GM18507 (cell line): ENCODE measurements around the gene PDGFA.

Experiments used
- DNase-seq: peaks from one replicate; pipeline ENCODE4 v3.0.0; 2011; ENCODE audit warnings: low read depth; ENCODE audit not compliant: insufficient read length; ENCODE audit errors: extremely low spot score
- FAIRE-seq: peaks from 2 replicates; lab custom pipeline; 2011; peaks lifted over from hg19 to GRCh38; lab: Jason Lieb, UNC

PDGFA gene

DNA sequence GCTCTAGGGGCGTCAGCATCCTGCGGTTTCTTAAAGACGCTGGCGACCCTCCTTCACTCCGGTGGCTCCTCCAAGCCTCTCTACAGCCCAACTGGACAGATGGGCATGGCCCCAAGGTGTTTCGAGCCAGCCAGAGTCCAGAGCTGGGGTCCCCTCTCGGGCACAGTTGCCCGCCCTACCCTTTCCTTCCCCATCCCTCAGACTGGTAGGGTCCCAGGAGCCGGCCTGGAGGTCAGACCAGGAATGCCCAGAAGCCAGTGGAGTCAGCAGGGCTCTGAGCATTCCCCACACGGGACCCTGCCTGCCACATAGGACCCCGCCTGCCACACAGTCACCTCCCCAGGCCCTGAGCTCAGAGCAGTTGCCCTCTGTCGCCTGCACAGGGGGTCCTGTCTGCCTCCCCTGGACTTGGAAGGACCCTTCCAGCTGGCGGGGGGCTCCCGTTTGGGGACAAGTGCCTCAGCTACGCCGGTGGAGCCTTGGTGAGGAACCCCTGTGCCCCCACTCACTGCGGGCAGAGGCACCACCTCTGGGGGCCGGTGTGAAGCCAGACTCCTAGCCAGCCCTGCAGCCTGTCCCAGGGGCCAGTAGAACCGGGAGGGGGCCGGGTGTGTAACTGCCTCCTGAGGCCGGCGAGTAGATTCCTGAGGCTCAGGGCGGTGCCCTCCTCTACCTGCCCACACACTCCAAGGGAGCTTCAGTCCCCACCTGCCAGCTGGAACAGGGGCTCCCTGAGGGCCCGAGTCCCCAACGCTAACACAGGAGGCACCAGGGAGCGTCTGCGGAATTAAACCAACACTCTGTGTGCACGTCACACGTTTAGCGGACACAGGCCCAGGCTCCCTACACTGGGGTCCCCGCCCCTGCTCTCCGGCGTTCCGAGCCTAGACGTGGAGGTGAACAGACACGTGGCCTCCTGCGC, 19.4 kb upstream of the PDGFA start:
- no peak for DNase-seq
- no peak for FAIRE-seq

DNA sequence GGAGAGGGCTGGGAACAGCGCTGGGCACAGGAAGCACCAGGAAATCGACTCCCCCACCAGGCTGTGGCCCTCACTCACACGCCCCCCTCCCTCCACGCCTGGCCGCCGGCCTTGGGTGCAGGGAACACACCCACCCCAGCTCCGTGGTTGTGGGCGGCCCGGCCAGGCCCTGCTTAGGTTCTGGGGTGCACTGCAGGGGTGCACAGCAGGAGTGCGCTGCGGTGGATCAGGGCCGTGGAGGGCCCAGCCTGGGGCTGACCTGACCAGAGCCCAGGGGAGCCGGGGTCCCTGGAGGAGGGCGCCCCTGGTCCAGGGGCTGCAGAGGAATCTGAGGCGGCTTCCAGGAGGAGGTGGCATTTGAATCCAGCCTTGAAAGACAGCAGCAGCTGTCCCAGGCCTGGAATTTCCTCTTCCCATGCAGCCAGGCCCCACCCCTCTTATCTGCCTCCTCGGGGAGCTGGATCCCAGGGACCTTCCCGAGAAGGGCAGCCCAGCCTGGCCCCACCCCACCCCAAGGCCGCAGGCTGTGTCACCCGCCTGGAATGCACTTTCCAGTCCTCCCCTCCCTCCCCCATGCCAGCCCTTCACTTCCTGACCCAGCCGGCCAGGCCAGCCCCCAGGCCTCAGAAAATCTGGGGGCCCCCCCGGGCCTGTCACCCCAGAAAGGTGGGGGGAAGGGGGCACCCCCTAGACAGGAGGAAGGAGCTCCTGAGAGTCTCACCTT, 18.4 kb upstream of the PDGFA start:
- DNase-seq = no peak
- FAIRE-seq = no peak

DNA sequence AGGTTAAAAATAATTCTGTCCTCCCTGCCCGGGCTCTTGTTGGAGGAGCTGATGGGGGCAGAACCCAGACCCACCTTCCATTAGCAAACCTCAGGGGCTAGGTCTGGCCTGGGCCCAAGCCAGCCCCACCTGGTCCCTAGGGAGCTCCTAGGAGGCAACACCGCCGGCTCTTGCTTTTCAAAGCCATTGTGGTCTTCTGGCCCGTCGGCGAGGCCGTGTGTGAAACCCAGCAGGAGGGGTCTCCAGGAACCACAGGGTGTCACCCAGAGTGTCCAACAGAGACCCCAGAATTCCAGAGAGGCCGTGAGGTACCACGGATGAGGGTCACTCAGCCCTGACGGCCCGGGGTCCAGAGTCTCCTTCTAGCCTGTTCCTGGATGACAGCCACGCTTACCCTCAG, 16.6 kb upstream of the PDGFA start:
- DNase-seq = no peak
- FAIRE-seq = no peak

DNA sequence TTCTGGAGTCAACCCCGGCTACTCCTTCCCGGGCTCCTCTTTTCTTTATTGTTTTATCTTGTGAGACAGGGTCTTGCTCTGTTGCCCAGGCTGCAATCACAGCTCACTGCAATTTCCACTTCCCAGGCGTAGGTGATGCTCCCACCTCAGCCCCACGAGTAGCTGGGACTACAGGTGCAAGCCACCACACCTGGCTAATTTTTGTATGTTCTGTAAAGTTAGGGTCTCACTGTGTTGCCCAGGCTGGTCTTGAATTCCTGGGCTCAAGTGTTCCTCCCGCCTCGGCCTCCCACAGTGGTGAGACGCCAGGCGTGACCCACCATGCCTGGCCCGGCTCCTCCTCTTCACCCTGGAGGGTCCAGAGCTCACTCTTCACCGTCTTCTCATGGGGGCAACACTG, 15.3 kb upstream of the PDGFA start:
- no peak for FAIRE-seq
- DNase-seq = no peak

DNA sequence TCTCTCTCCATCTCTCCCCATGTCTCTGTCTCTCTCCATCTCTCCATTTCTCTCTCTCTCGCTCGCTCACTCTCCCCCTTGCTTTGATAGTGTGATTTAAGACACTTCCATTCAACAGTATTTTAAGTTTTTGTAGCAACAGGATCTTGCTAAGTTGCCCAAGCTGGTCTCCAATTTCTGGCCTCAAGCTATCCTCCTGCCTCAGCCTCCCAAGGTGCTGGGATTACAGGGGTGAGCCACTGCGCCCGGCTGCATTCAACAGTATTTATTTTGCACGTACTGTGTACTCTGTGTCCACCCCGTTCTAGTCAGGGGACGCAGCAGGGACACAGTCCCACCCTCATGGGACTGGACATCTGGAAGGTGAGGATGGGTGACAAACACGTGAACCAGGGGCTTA, 14.4 kb upstream of the PDGFA start:
- FAIRE-seq (no peak), DNase-seq (no peak)

DNA sequence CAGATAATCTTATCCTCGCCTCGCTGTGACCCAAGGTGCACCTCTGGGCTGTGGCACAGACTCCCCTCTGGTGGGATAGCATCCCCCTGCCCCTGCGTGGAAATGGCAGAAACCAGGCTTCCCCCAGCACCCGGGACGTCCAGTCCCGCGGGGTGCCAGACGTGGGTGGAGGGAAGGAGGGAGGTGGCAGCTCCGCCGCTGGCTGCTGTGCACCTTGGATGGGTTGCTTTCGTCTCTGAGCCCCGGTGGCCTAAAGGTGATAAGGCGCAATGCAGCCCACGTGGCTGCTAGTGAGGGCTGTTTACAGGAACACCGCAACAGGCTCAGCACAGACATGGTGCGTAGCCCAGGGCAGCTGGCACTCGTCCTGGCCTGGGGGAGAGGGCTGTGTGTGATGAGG, 13.6 kb upstream of the PDGFA start:
- DNase-seq (no peak), FAIRE-seq (no peak)

DNA sequence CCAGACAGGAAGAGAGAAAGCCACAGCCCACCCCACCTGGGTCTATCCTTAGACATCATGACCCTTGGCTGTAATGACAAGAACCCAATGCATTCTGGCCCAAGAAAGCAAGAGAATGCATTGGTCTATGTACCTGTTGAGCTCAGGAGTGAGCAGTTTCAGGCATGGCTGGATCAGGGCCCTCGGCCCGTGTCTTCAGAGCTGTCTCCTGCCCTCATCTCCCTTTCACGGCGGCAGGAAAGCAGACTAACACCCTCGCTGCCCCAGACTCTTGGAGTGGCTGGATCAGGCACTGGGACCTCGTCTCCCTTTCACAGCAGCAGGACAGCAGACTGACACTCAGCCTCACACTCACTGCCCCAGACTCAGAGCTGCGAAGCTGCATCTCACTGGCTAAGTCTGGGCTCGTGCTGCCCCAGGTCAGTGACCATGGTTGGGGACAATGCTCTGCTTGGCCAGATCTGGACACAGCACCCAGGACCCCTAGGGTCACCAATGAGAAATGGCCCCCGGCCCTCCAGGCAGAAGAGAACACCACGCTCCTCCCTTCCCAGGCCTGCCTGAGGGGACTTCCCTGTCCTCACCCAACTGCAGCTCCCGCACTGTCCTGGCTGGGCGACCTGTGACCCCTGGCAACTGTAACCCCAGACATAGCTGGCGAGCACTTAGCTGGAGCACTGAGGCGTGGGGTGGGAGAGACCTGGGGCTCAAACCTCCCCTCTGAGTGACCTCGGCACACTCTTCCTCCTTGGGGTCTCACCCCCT, 12.9 kb upstream of the PDGFA start:
- no peak for DNase-seq
- FAIRE-seq = no peak

DNA sequence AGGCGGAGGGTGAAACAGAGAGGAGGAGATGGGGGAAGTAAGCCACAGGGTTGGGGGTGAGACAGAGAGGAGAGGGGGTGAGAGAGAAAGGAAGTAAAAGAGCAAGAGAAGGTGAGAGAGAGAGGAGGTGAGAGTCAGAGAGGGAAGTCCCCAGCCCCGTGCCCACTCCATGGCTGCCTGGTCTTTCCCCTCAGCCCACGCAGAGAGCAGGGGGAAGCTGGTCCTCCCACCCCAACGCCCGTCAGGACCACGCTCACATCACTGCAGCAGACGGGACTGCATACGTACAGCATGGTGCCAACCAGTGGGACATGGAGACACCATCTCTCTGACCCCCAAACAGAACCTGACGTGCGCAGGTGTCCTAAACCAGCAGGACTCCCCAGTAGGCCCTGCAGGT, 12.1 kb upstream of the PDGFA start:
- DNase-seq = no peak
- peak; percentile 45 for FAIRE-seq

DNA sequence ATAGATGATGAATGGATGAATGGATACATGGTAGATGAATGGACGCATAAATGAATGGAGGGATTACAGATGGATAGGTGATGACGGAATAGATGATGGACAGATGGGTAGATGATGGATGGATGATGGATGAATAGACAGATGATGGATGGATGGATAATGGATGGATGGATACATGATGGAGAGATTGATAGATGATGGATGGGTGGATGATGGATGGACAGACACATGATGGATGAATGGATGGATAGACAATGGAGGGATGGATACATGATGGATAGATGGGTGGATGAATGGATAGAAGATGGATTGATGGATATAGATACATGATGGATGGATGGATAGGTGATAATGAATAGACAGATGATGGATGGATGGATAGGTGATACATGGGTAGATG, 8.8 kb upstream of the PDGFA start:
- FAIRE-seq = no peak
- no peak for DNase-seq

DNA sequence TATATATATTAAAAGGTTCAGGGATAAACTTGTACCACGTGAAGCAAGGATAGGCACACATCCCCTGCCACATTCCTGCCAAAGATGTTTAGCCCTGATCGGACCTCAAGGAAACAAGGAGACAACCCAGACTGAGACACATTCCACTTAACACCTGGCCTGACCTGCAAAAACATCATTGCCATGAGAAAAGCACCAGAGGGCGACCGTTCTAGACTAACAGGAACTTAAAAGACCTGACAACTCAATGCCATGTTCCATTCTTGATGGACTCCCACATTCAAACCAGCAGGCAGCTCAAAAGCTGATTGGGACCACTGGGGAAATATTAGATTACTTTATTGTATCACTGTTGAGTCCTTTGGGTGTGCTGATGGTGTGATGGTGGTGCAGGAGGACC, 8.1 kb upstream of the PDGFA start:
- FAIRE-seq (no peak), DNase-seq (no peak)

DNA sequence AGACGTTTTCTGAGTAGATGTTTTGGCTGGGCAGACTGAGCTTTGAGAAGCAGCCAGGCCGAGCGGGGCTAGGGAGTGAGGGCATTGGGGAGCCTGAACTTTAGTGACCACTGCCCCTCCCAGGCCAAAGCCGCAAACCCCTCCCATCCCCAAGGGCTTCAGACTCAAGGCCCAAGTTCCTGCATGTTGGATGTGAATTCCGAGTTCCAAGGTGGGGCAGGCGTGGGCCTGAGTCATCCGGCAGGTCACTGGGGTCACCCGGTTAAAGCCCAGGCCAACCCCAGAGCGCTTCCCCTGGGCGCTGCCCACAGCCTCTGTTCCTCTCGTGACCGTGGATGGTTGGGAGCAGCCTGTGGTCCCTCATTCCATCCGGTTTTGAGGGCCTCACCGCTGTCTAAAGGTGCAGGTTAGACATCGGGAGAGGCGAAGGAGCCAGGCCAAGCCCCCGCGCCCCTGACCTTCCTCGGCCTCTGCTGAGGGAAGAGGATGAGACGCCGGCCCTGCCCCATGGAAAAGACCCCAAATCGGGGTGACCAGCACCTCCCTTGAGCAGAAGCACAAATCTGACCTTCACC, 6.9 kb upstream of the PDGFA start:
- no peak for FAIRE-seq
- no peak for DNase-seq

DNA sequence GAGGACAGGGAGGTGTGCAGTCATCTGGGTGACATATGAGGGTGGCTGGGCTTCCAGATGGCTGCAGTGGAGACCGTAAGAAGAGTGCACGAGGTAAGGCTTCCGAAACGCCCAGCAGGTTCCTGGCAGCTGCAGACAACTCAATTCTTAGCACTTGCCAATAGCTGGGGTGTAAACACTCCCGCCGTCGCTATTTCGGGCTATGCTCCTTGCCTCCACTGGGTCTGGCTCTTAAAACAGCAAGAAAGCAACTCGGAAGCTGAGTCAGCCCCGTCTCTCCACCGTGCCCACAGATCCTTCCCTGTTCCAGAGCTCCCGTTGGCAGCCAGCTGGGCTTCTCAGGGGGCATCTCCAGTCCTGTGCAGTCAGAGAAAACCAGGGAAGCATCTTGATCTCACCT, 6.1 kb upstream of the PDGFA start:
- DNase-seq = no peak
- FAIRE-seq = no peak

DNA sequence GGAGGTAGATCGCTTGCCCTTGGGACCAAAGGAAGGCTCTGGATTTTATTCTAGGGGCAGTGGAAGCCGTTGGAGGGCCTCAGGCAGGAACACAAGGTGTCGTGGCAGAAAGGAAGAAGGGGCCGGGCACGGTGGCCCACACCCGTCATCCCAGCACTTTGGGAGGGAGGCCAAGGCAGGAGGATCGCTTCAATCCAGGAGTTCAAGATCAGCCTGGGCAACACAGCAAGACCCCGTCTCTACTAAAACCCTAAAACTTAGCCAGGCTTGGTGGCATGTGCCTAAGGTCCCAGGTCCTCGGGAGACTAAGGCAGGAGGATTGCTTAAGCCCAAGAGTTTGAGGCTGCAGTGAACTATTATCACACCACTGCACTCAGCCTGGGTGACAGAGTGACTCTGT, 5.2 kb upstream of the PDGFA start:
- FAIRE-seq (no peak), DNase-seq (no peak)

DNA sequence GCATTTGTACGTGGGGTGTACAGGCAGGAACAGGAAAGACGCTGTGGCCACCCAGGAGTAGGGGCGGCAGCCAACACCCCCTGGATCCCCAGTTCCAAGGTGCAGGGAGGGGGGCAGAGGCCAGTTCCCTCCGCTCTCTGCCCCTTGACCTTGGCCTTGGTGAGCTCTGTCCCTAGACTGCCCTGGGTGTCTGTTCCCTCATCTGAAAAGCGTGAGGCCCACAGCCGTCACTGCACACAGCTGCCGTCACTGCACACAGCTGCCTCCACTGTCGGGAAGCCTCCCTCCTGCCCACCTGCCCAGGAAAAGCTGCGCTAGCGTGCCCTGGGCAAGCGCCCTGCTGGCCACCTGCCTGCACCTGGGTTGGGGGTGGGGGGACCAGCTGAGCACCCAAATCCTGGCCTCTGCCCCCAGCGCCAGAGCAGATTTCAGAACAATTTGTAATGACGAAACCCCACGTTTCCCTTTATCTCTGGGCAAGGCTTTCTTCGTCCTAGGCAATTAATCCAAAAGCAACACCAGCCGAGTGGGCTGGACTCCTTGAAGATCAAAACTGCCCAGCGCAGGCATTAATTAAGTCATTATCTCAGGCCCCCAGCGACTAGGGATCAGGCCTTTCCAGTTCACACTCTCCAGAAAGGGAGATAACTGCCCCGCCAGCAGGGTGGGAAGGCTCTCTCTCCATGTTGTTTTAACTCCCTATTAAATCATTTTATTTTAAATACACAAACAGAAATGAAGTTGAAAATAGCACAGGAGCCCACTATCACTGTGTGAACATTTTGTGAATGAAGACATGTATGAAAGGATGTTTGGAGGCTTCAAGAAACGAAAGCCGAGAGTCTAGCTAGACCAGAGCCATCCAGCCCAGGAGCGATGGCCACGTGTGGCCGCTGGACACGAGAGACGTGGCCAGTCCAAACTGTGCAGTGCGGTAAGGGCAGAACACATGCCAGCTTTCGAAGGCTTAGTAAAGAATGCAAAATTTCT, 4.0 kb upstream of the PDGFA start:
- FAIRE-seq (no peak), DNase-seq (no peak)

DNA sequence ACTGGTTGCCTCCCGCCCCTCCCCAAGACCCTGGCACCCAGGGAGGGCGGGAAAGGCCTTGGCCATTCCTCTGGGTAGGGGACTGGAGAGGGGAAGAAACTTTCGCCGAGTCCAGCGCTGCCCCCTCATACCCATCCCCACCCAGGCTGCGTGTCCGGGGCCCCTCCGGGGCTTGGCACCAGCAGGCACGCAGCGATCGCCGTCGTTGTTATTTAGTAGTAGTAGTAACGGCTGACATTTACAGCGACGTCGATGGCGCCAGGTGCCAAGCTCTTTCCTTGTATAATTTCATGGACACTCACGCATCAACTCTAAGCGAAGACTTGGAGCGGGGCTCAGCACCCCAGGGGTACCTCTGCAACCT, 3.3 kb upstream of the PDGFA start:
- FAIRE-seq (no peak), DNase-seq (no peak)

DNA sequence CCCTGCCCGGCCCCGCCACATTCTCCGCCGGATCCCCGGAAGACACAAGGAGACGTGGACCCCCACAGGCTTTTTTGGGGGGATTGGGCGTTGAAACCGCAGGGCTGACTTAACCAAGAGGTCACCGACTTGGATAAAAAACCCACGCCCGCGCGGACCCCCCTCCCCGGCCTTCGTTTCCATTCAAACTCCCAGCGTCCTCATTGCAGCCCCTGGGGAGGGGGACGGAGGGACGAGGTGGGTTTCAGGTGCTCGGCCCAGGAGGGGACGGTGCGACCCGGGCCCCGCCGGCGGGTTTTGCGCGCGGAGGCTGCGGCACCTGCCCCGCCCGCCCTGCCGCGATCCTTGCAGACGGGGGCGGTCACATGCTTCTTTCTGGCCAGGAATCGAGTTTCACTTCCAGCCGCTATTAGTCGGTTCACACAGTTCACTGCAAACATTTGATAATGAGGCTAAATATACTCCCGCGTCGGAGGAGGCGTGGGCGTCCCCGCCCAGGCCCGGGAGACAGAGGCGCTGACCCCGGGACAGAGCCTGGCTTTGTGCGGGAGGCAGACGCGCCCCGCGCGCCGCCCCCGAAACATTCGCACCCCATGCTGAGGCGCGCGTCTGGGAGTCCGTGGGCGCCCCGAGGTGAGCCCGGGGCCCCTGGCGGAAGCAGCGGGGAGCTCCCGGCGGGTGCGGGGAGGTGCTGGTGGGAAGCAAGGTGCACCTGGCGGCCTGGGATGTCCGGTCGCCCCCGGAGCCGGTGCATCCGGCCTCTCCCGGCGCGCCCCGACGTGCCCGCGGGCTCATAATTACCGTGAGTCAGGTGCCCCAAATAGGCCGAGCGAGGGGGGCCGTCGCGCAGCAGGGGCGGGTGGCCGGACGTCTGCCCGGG, 2.7 kb upstream of the PDGFA start:
- DNase-seq (no peak), FAIRE-seq (peak; percentile 44)

DNA sequence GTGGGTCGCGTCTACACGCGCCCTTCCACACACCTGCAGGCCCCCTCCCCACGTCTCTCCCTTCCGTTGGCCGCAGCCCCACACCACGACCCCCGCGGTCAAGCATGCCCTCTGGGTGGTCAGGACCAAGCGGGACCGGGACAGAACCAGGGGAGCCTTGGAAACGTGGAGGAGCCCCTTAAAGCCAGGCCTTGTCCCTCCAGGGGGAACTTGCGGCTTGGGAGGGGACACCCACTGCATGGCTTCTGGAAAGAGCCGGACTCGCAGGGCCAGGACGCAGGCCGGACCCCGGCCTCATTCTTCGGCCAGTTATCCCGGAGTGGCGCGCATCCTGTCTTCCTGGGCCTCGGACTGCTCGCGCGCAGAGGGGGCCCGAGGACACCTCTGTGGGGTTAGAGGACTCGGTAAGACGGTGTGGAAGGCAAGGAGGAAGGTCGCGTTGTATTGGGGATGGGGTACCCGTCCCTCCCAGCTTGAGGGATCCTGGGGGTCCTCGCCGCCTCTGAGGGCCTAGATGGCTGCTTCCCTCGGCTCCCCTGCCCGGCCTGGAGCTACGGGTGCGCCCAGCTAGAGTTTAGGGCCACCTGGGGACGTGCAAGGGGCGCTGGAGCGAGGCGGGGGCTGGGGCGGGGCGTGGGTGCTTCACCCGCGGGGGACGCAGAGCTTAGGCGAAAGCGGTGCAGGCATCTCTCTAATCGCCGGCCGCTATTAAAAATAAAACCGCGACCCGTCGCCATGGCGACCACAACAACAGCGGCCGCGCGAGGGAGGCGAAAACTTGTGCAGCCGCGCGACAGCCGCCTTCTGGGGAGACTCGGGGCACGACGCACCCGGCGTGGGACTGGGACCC, 1.8 kb upstream of the PDGFA start:
- no peak for DNase-seq
- FAIRE-seq = no peak
